IMR-90 (cell line): ENCODE data around the gene NAP1L5. TPM values are rescaled to one million over a fixed set of nuclear protein-coding genes. Genes with fewer than 3 reads are reported as not detected.

ENCODE experiments used
- ATAC-seq: fragments of 200-7000 bp; cut with Tn5 transposase; 2 replicates; pipeline ENCODE4 v1.9.1; 2020; ENCODE audit warnings: low read depth, mild to moderate bottlenecking, moderate library complexity
- BruUV-seq: library from RNA; stranded (reverse); fragments of 400-500 nt; replicated peaks from 2 replicates; lab custom pipeline; 2021; lab: Mats Ljungman, UMichigan
- CTCF ChIA-PET: fragments of 300-600 bp; formaldehyde crosslinking; extraction: SDS; loops from one replicate; lab custom pipeline; 2021; ENCODE audit warnings: antibody characterized with exemption; lab: Yijun Ruan, JAX
- POLR2A ChIA-PET: fragments of 300-600 bp; sonication (Branson Sonifier 250); formaldehyde crosslinking; loops from one replicate; lab custom pipeline; 2022; ENCODE audit warnings: antibody characterized with exemption; ENCODE audit not compliant: unreplicated experiment; lab: Charles Lee
- DNase-seq: peaks from one replicate; pipeline ENCODE4 v3.0.0; 2013
- H2AFZ ChIP-seq: replicated peaks from 2 replicates; pipeline ENCODE3; 2013; ENCODE audit warnings: low read length, mild to moderate bottlenecking; ENCODE audit not compliant: poor library complexity
- H2AK5ac ChIP-seq: 2 replicates; pipeline ENCODE4 v1.6.1; 2013; ENCODE audit warnings: low read depth, low read length, inconsistent platforms
- H2AK9ac ChIP-seq: replicated peaks from 2 replicates; pipeline ENCODE3; 2013; ENCODE audit warnings: mild to moderate bottlenecking, low read depth, low read length, moderate library complexity; ENCODE audit not compliant: poor library complexity
- H2BK120ac ChIP-seq: 2 replicates; pipeline ENCODE4 v1.6.1; 2013; ENCODE audit warnings: low read depth, low read length, inconsistent platforms
- H2BK15ac ChIP-seq: 3 replicates; pipeline ENCODE4 v1.6.1; 2013; ENCODE audit warnings: low read depth, low read length, inconsistent platforms
- H2BK20ac ChIP-seq: 2 replicates; pipeline ENCODE4 v1.6.1; 2013; ENCODE audit warnings: low read depth, mild to moderate bottlenecking, inconsistent platforms, low read length, moderate library complexity
- H2BK5ac ChIP-seq: 2 replicates; pipeline ENCODE4 v1.6.1; 2013; ENCODE audit warnings: mild to moderate bottlenecking, low read depth, low read length, inconsistent platforms; ENCODE audit not compliant: poor library complexity, severe bottlenecking
- H3K14ac ChIP-seq: replicated peaks from 2 replicates; pipeline ENCODE4 v1.6.1; 2013; ENCODE audit warnings: low read depth, low read length, inconsistent platforms
- H3K18ac ChIP-seq: 2 replicates; pipeline ENCODE4 v1.6.1; 2013; ENCODE audit warnings: low read depth, low read length, control low read depth
- H3K23ac ChIP-seq: 2 replicates; pipeline ENCODE4 v1.6.1; 2013; ENCODE audit warnings: low read depth, low read length, inconsistent platforms
- H3K27ac ChIP-seq: 2 replicates; pipeline ENCODE4 v1.5.1; 2013; ENCODE audit warnings: mild to moderate bottlenecking, control low read depth, low read length; ENCODE audit not compliant: insufficient read depth
- H3K27me3 ChIP-seq: 2 replicates; pipeline ENCODE4 v1.6.1; 2013; ENCODE audit warnings: low read length; ENCODE audit not compliant: control insufficient read depth, insufficient read depth
- H3K36me3 ChIP-seq: 2 replicates; pipeline ENCODE4 v1.6.1; 2013; ENCODE audit warnings: low read length, mixed read lengths; ENCODE audit not compliant: control insufficient read depth, insufficient read depth
- H3K4ac ChIP-seq: 2 replicates; pipeline ENCODE4 v1.6.1; 2013; ENCODE audit warnings: low read depth, low read length, inconsistent platforms
- H3K4me1 ChIP-seq: 2 replicates; pipeline ENCODE4 v1.6.1; 2013; ENCODE audit warnings: low read length, mixed read lengths; ENCODE audit not compliant: control insufficient read depth, insufficient read depth
- H3K4me2 ChIP-seq: 2 replicates; pipeline ENCODE4 v1.6.1; 2013; ENCODE audit warnings: low read depth, mild to moderate bottlenecking, control low read depth, low read length, moderate library complexity
- H3K4me3 ChIP-seq: 2 replicates; pipeline ENCODE4 v1.5.1; 2013; ENCODE audit warnings: low read depth, mild to moderate bottlenecking, control low read depth, low read length, moderate library complexity; ENCODE audit not compliant: insufficient read depth
- H3K56ac ChIP-seq: 2 replicates; pipeline ENCODE4 v1.6.1; 2013; ENCODE audit warnings: low read length, inconsistent platforms; ENCODE audit not compliant: insufficient read depth; ENCODE audit errors: extremely low read depth
- H3K79me1 ChIP-seq, 2 experiments: 2 replicates each; pipeline ENCODE4 v1.6.1; 2013; ENCODE audit warnings: low read length in 2 of 2, inconsistent platforms in 1 of 2, low read depth in 1 of 2
- H3K9ac ChIP-seq: 2 replicates; pipeline ENCODE4 v1.6.1; 2013; ENCODE audit warnings: low read depth, low read length, control low read depth
- H3K9me1 ChIP-seq: 2 replicates; pipeline ENCODE4 v1.6.1; 2013; ENCODE audit warnings: low read length, inconsistent platforms; ENCODE audit not compliant: insufficient read depth
- H3K9me3 ChIP-seq: 2 replicates; pipeline ENCODE4 v1.6.1; 2013; ENCODE audit warnings: low read length; ENCODE audit not compliant: control insufficient read depth, insufficient read depth
- H4K20me1 ChIP-seq: 2 replicates; pipeline ENCODE4 v1.6.1; 2013; ENCODE audit warnings: low read length, inconsistent platforms; ENCODE audit not compliant: insufficient read depth
- H4K5ac ChIP-seq: 2 replicates; pipeline ENCODE4 v1.6.1; 2013; ENCODE audit warnings: mild to moderate bottlenecking, low read depth, low read length, control low read depth
- H4K8ac ChIP-seq, 2 experiments: 2 replicates each; pipeline ENCODE4 v1.6.1; 2013; ENCODE audit warnings: low read depth in 2 of 2, low read length in 2 of 2, control low read depth in 1 of 2, inconsistent platforms in 1 of 2
- H4K91ac ChIP-seq: 2 replicates; pipeline ENCODE4 v1.6.1; 2013; ENCODE audit warnings: low read depth, low read length, inconsistent platforms; ENCODE audit not compliant: insufficient read depth
- BHLHE40 ChIP-seq: fragments of 150-350 bp; IDR thresholded peaks from 2 replicates; pipeline ENCODE4 v1.6.1; 2016; ENCODE audit warnings: mild to moderate bottlenecking, low read depth, low read length
- CEBPB ChIP-seq: IDR thresholded peaks from 2 replicates; pipeline ENCODE4 v1.6.1; 2012; ENCODE audit warnings: low read depth, low read length, improper control_type of control experiment
- MAZ ChIP-seq: IDR thresholded peaks from 2 replicates; pipeline ENCODE4 v1.6.1; 2012; ENCODE audit warnings: low read depth, mild to moderate bottlenecking, low read length, improper control_type of control experiment, moderate library complexity, borderline replicate concordance
- RAD21 ChIP-seq: IDR thresholded peaks from 2 replicates; pipeline ENCODE4 v1.6.1; 2012; ENCODE audit warnings: low read length, improper control_type of control experiment
- WGBS, 2 experiments: methylation state at CpG; one replicate each; pipeline versions ENCODE4 v1.1.5 to v1.1.7; 2013; ENCODE audit warnings: missing lambda C conversion rate in 2 of 2; ENCODE audit not compliant: insufficient read length in 1 of 2; ENCODE audit errors: extremely low coverage in 2 of 2; 5-methylcytosine and 5-hydroxymethylcytosine counted together
- dilution Hi-C: fragments of 300-500 bp; cut with HindIII; formaldehyde crosslinking; loops from one replicate; pipeline ENCODE4 v1.14.3; 2018; ENCODE audit warnings: low sequenced_read_pairs; ENCODE audit not compliant: unreplicated experiment
- in situ Hi-C: fragments of 300-500 bp; cut with MboI; formaldehyde crosslinking; loops from 3 replicates; pipeline ENCODE4 v1.14.3; 2019; ENCODE audit warnings: low sequenced_read_pairs, inconsistent platforms, mixed read lengths
- intact Hi-C: fragments of 100-400 bp; cut with micrococcal nuclease; formaldehyde crosslinking; loops from 2 replicates; pipeline ENCODE4 v1.10.0; 2022
- polyA plus RNA-seq, 3 experiments: library from polyadenylated mRNA; depleted of rRNA; stranded (reverse); fragments of >200 nt; gene quantifications; 2 replicates each; pipeline ENCODE4 v1.2.3, GENCODE V29; 2012; ENCODE audit warnings: low replicate concordance in 1 of 3
- total RNA-seq: library from RNA; depleted of rRNA; stranded (reverse); fragments of >200 nt; gene quantifications from 2 replicates; pipeline ENCODE4 v1.2.3, GENCODE V29; 2012

Gene NAP1L5
- total and polyA plus RNA-seq, 2 of the 4 experiments (the other 2 are of a cell fraction): 3.9 to 5.3 TPM

DNA sequence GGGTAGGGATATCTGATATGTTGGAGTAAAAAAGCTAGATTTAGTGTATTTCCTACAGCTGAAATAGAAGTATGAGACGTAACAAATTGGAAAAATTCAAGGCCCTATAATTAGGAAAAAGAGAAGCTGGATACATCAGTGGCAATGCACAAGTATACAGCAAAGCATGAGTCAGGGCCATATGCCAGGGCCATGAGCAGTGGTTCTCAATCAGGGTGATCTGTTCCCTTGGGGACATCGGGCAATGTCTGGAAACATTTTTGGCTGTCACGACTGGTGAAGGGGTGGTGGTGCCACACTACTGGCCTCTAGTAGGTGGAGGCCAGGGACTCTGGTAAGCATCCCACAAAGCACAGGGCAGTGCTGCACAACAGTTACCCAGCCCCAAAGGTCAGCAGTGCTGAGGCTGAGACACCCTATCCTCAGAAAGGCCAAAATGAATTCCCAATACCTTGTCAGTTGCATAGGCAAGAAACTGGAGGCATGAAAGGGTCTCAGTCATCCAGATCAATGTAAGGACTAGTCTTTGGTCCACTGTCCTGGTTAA, 36.8 kb upstream of the NAP1L5 start:
- Histone ChIP-seq H2BK5ac (no peak overlapping the region), H3K9me1 (peaks cover 8% of the 10 kb centered on the region), H3K4ac (no peak overlapping the region), H4K91ac (no peak overlapping the region), H3K18ac (no peak overlapping the region), H3K4me1 (peaks cover 2% of the 10 kb centered on the region; the same call in 1 of the 2 replicates), H3K4me2 (no peak overlapping the region), H3K14ac (no peak overlapping the region), H2AK5ac (no peak overlapping the region), H3K27ac (no peak overlapping the region), H2BK15ac (no peak overlapping the region), H3K9me3 (no peaks in the 10 kb centered on the region), H4K20me1 (no peaks in the 10 kb centered on the region), H3K56ac (no peak overlapping the region), H3K79me1 (0 out of 4 replicates have a peak, but pooled peaks cover 0 to 7% of the 10 kb centered on the region in 2 experiments), H3K4me3 (no peak overlapping the region), H2AFZ (no peak overlapping the region), H3K36me3 (peaks cover 37% of the 10 kb centered on the region), H4K8ac (no peak overlapping the region), H2BK20ac (no peak overlapping the region; the same call in 1 of the 2 replicates), H2BK120ac (no peak overlapping the region), H3K23ac (no peak overlapping the region), H3K27me3 (no peaks in the 10 kb centered on the region), H3K9ac (no peak overlapping the region), H4K5ac (no peak overlapping the region), H2AK9ac (no peak overlapping the region)
- no TSS peak for BruUV-seq
- TF ChIP-seq BHLHE40: no peak
- no peak for TF ChIP-seq CEBPB
- no peak for TF ChIP-seq RAD21
- no peak for TF ChIP-seq MAZ
- DNase-seq (peak; percentile 7), ATAC-seq (no peak)
- in situ Hi-C loops (no loop called here), intact Hi-C loops (no loop called here), dilution Hi-C loops (no loop called here)
- no CpG with 5 or more reads among the region's 3 CpGs for WGBS, 2 experiments
- CTCF ChIA-PET: interaction anchor here (0.5 kb wide), 1 partner anchor 19 kb away, joined by 7 read pairs; no protein-coding TSS in a partner anchor
- POLR2A ChIA-PET: no interaction called here
